HepG2 (cell line): ENCODE measurements around the gene DOCK3. TPM values are rescaled to one million over a fixed set of nuclear protein-coding genes. Genes with fewer than 3 reads are reported as not detected.

Source experiments
- ATAC-seq: fragments of 200-7000 bp; cut with Tn5 transposase; 3 replicates; pipeline ENCODE4 v1.9.1; 2020; ENCODE audit warnings: mild to moderate bottlenecking, moderate library complexity
- BruUV-seq: library from RNA; stranded (reverse); fragments of 400-500 nt; replicated peaks from 2 replicates; lab custom pipeline; 2021; lab: Mats Ljungman, UMichigan
- CTCF ChIA-PET: fragments of 300-600 bp; formaldehyde crosslinking; extraction: SDS; loops from one replicate; lab custom pipeline; 2021; ENCODE audit warnings: low total read pairs, inconsistent platforms, low intra/inter-chr PET ratio; lab: Yijun Ruan, JAX
- POLR2A ChIA-PET: fragments of 350-600 bp; sonication (Branson Sonifier 250); formaldehyde crosslinking; loops from one replicate; lab custom pipeline; 2020; ENCODE audit warnings: antibody characterized with exemption, inconsistent platforms; lab: Yijun Ruan, JAX
- DNase-seq: peaks from one replicate; pipeline ENCODE4 v3.0.0-alpha.2; 2015; ENCODE audit warnings: low spot score
- FAIRE-seq: peaks from 3 replicates; lab custom pipeline; 2011; peaks lifted over from hg19 to GRCh38; lab: Jason Lieb, UNC
- H2AFZ ChIP-seq: one replicate; pipeline ENCODE4 v1.6.1; 2011; ENCODE audit warnings: low read length, inconsistent platforms
- H3K27ac ChIP-seq: fragments of 300-600 bp; 3 replicates; pipeline ENCODE4 v1.8.0; 2011; ENCODE audit warnings: mixed run types, mild to moderate bottlenecking, mixed read lengths, low read length, inconsistent platforms; ENCODE audit not compliant: insufficient read depth; ENCODE audit errors: extremely low read length
- H3K27me3 ChIP-seq, 2 experiments: fragments of 200-600 bp in 1 of 2; 2 replicates in 1 of 2; 3 replicates in 1 of 2; pipeline versions ENCODE4 v1.6.0 to v1.8.0; 2011; ENCODE audit warnings: low read length in 2 of 2, mild to moderate bottlenecking in 2 of 2, moderate library complexity in 2 of 2, inconsistent platforms in 1 of 2; ENCODE audit not compliant: insufficient read depth in 2 of 2, control insufficient read depth in 1 of 2
- H3K36me3 ChIP-seq, 2 experiments: fragments of 200-600 bp in 1 of 2; replicated peaks in 1 of 2; 2 replicates in 1 of 2; 3 replicates in 1 of 2; pipeline versions ENCODE4 v1.5.1 to v1.8.0; 2011; ENCODE audit warnings: low read length in 2 of 2, inconsistent platforms in 1 of 2; ENCODE audit not compliant: insufficient read depth in 2 of 2, control insufficient read depth in 1 of 2
- H3K4me1 ChIP-seq: 2 replicates; pipeline ENCODE4 v1.5.1; 2012; ENCODE audit warnings: low read length, inconsistent platforms; ENCODE audit not compliant: insufficient read depth
- H3K4me2 ChIP-seq: 2 replicates; pipeline ENCODE4 v1.6.0; 2011; ENCODE audit warnings: low read depth, low read length, inconsistent platforms
- H3K4me3 ChIP-seq, 3 experiments: fragments of 200-600 bp in 1 of 3; sonication (generic), shearing (Covaris generic) in 1 of 3; replicated peaks in 1 of 3; 2 replicates each; pipeline ENCODE4 v1.5.1; 2011 to 2016; ENCODE audit warnings: low read length in 3 of 3, inconsistent platforms in 2 of 3, low read depth in 2 of 3, mild to moderate bottlenecking in 2 of 3, control low read depth in 1 of 3, mixed read lengths in 1 of 3; ENCODE audit not compliant: insufficient read depth in 1 of 3
- H3K79me2 ChIP-seq: one replicate; pipeline ENCODE4 v1.6.1; 2011; ENCODE audit warnings: low read length, inconsistent platforms; ENCODE audit not compliant: insufficient read depth
- H3K9ac ChIP-seq: 2 replicates; pipeline ENCODE4 v1.6.0; 2011; ENCODE audit warnings: mild to moderate bottlenecking, low read depth, low read length, inconsistent platforms; ENCODE audit not compliant: insufficient read depth
- H3K9me3 ChIP-seq: 2 replicates; pipeline ENCODE4 v1.5.1; 2012; ENCODE audit warnings: mild to moderate bottlenecking, low read length
- H4K20me1 ChIP-seq: 2 replicates; pipeline ENCODE4 v1.6.0; 2011; ENCODE audit warnings: inconsistent platforms, mild to moderate bottlenecking, low read length, moderate library complexity; ENCODE audit not compliant: insufficient read depth
- ADNP ChIP-seq: sonication (generic); formaldehyde crosslinking; IDR thresholded peaks from 2 replicates; pipeline ENCODE4 v1.4.0; 2020; ENCODE audit warnings: missing genetic modification reagents
- HNF1A ChIP-seq, 2 experiments: sonication (generic) in 1 of 2; formaldehyde crosslinking in 1 of 2; IDR thresholded peaks; 2 replicates each; pipeline versions ENCODE4 v1.4.0 to v1.6.1; 2016 to 2020; ENCODE audit warnings: borderline replicate concordance in 1 of 2, low read depth in 1 of 2, mild to moderate bottlenecking in 1 of 2, missing genetic modification reagents in 1 of 2
- KDM5A ChIP-seq: fragments of 200-600 bp; sonication (generic); IDR thresholded peaks from 2 replicates; pipeline ENCODE4 v1.7.0; 2018; ENCODE audit warnings: antibody characterized with exemption, mild to moderate bottlenecking, low read length, borderline replicate concordance
- NFE2 ChIP-seq: sonication (generic); formaldehyde crosslinking; IDR thresholded peaks from 2 replicates; pipeline ENCODE4 v1.4.0; 2020; ENCODE audit warnings: missing genetic modification reagents
- PHF5A ChIP-seq: IDR thresholded peaks from one replicate; pipeline ENCODE4 v1.6.1; 2018; ENCODE audit warnings: low read depth, missing genetic modification reagents; ENCODE audit not compliant: unreplicated experiment
- TCF12 ChIP-seq, 2 experiments: fragments of 450-650 bp in 1 of 2; sonication (generic) in 1 of 2; formaldehyde crosslinking in 1 of 2; IDR thresholded peaks; 2 replicates each; pipeline versions ENCODE4 v1.6.1 to v1.8.0; 2017 to 2022; ENCODE audit warnings: antibody characterized with exemption in 1 of 2, mild to moderate bottlenecking in 1 of 2, missing genetic modification reagents in 1 of 2, moderate library complexity in 1 of 2
- ZBTB14 ChIP-seq: sonication (generic); formaldehyde crosslinking; IDR thresholded peaks from 2 replicates; pipeline ENCODE4 v1.4.0; 2020; ENCODE audit warnings: missing genetic modification reagents
- ZNF446 ChIP-seq: sonication (generic); formaldehyde crosslinking; IDR thresholded peaks from 2 replicates; pipeline ENCODE4 v1.5.0; 2020; ENCODE audit warnings: mild to moderate bottlenecking, missing genetic modification reagents
- ZNF615 ChIP-seq: sonication (generic); formaldehyde crosslinking; IDR thresholded peaks from 2 replicates; pipeline ENCODE4 v1.5.0; 2020; ENCODE audit warnings: mild to moderate bottlenecking, missing genetic modification reagents, borderline replicate concordance
- WGBS: methylation state at CpG from one replicate; pipeline ENCODE4 v1.1.6; 2017; ENCODE audit warnings: low lambda C conversion rate; 5-methylcytosine and 5-hydroxymethylcytosine counted together
- in situ Hi-C: cut with HindIII; loops from 2 replicates; pipeline ENCODE4 v1.10.0; 2017; ENCODE audit warnings: low pct_unique_long_range_greater_than_20kb; ENCODE audit not compliant: extremely low pct_ligation_motif_present
- intact Hi-C: fragments of 100-400 bp; cut with micrococcal nuclease; formaldehyde crosslinking; loops from one replicate; pipeline ENCODE4 v1.10.0; 2022; ENCODE audit not compliant: unreplicated experiment
- polyA plus RNA-seq, 8 experiments: library from polyadenylated mRNA; depleted of rRNA in 3 of 8; stranded (reverse) in 7 of 8; unstranded in 1 of 8; fragments of >200 nt; fragmentation: Illumina TruSeq in 4 of 8; extraction: Trizol in 4 of 8; gene quantifications; 2 replicates each; pipeline versions ENCODE4 v1.2.1 to v1.2.3, GENCODE V29; 2011 to 2016; ENCODE audit warnings: low read depth in 4 of 8, missing spikeins in 1 of 8, mixed read lengths in 1 of 8; ENCODE audit not compliant: insufficient read depth in 1 of 8
- total RNA-seq, 5 experiments: library from RNA; depleted of rRNA; stranded (reverse); fragments of >200 nt; fragmentation: Illumina TruSeq; extraction: Trizol; gene quantifications; 2 replicates each; pipeline ENCODE4 v1.2.3, GENCODE V29; 2016; ENCODE audit warnings: low read depth in 1 of 5
- TF ChIP-seq, protein P1 (sequence below): sonication (generic); formaldehyde crosslinking; IDR thresholded peaks from 2 replicates; pipeline ENCODE4 v1.4.0; 2020; ENCODE audit warnings: low read depth, mild to moderate bottlenecking, missing genetic modification reagents
- TF ChIP-seq, protein P2 (sequence below): sonication (generic); formaldehyde crosslinking; IDR thresholded peaks from 2 replicates; pipeline ENCODE4 v1.4.0; 2020; ENCODE audit warnings: mild to moderate bottlenecking, missing genetic modification reagents
- TF ChIP-seq, protein P3 (sequence below): sonication (generic); formaldehyde crosslinking; IDR thresholded peaks from 2 replicates; pipeline ENCODE4 v1.4.0; 2020; ENCODE audit warnings: mild to moderate bottlenecking, missing genetic modification reagents
- TF ChIP-seq, protein P4 (sequence below): sonication (generic); formaldehyde crosslinking; conservative IDR thresholded peaks from 2 replicates; pipeline ENCODE4 v1.4.0; 2020; ENCODE audit warnings: missing genetic modification reagents

DOCK3 gene
- total and polyA plus RNA-seq, 2 of the 13 experiments (the other 11 are each of a cell fraction or from before 2014, with no cell fraction given): not detected

DNA sequence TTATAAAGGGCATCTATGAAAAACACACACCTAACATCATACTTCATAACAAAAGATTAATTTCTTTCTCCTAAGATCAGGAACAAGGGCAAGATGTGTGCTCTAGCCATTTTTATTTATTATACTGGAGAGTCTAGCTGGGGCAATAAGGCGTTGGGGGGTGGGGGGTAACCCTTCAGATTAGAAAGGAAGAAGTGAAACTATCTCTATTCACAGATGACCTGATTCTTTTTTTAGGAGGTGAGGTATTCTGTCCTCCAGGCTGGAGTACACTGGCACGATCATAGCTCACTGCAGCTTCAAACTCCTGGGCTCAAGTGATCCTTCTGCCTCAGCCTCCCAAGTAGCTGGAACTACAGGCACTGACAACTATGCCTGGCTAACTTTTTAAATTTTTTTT lies 620.9 kb downstream of the DOCK3 start:
- POLR2A ChIA-PET: no interaction called here
- H3K4me2 ChIP-seq: no peak overlapping the region
- intact Hi-C loops: no loop called here
- H4K20me1 ChIP-seq: no peaks in the 10 kb centered on the region
- H3K9me3 ChIP-seq: no peaks in the 10 kb centered on the region
- BruUV-seq: no TSS peak
- no peak overlapping the region for H3K9ac ChIP-seq
- no peaks in the 10 kb centered on the region for H3K79me2 ChIP-seq
- no peaks in the 10 kb centered on the region for H3K36me3 ChIP-seq
- no peak overlapping the region for H3K4me3 ChIP-seq
- TF ChIP-seq, protein P1, sequence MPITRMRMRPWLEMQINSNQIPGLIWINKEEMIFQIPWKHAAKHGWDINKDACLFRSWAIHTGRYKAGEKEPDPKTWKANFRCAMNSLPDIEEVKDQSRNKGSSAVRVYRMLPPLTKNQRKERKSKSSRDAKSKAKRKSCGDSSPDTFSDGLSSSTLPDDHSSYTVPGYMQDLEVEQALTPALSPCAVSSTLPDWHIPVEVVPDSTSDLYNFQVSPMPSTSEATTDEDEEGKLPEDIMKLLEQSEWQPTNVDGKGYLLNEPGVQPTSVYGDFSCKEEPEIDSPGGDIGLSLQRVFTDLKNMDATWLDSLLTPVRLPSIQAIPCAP (CRISPR knock-in tag): no peak
- TF ChIP-seq PHF5A (CRISPR knock-in tag) (no peak), NFE2 (no peak), HNF1A (IDR thresholded peaks at IDR 0.05; ENCODE audit: low read depth) (no peak), HNF1A (CRISPR knock-in tag; IDR thresholded peaks at IDR 0.05; ENCODE audit: borderline replicate concordance) (no peak), ZNF615 (CRISPR knock-in tag) (no peak), ZBTB14 (CRISPR knock-in tag) (no peak), ADNP (CRISPR knock-in tag) (no peak), ZNF446 (CRISPR knock-in tag) (no peak), KDM5A (no peak), TCF12 (IDR thresholded peaks at IDR 0.05) (no peak), TCF12 (CRISPR knock-in tag; IDR thresholded peaks at IDR 0.05) (no peak)
- TF ChIP-seq, protein P2, sequence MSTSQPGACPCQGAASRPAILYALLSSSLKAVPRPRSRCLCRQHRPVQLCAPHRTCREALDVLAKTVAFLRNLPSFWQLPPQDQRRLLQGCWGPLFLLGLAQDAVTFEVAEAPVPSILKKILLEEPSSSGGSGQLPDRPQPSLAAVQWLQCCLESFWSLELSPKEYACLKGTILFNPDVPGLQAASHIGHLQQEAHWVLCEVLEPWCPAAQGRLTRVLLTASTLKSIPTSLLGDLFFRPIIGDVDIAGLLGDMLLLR (CRISPR knock-in tag): no peak
- TF ChIP-seq, protein P3, sequence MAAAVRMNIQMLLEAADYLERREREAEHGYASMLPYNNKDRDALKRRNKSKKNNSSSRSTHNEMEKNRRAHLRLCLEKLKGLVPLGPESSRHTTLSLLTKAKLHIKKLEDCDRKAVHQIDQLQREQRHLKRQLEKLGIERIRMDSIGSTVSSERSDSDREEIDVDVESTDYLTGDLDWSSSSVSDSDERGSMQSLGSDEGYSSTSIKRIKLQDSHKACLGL: no peak
- TF ChIP-seq, protein P4, sequence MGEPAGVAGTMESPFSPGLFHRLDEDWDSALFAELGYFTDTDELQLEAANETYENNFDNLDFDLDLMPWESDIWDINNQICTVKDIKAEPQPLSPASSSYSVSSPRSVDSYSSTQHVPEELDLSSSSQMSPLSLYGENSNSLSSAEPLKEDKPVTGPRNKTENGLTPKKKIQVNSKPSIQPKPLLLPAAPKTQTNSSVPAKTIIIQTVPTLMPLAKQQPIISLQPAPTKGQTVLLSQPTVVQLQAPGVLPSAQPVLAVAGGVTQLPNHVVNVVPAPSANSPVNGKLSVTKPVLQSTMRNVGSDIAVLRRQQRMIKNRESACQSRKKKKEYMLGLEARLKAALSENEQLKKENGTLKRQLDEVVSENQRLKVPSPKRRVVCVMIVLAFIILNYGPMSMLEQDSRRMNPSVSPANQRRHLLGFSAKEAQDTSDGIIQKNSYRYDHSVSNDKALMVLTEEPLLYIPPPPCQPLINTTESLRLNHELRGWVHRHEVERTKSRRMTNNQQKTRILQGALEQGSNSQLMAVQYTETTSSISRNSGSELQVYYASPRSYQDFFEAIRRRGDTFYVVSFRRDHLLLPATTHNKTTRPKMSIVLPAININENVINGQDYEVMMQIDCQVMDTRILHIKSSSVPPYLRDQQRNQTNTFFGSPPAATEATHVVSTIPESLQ (CRISPR knock-in tag): no peak
- TF ChIP-seq, all 625 proteins: peak for 0
- no peak for ATAC-seq
- H3K27ac ChIP-seq: no peak overlapping the region
- no peaks in the 10 kb centered on the region for H3K27me3 ChIP-seq
- 0% methylated on average over 2 of the region's 2 CpGs for WGBS
- CTCF ChIA-PET: no interaction called here
- no peak for FAIRE-seq
- no peak overlapping the region for H2AFZ ChIP-seq
- in situ Hi-C loops: no loop called here
- DNase-seq: no peak
- no peaks in the 10 kb centered on the region for H3K4me1 ChIP-seq
